Left renal cortex interstitium (tissue), 4 donors: ENCODE data around the gene PRLHR. TPM values are rescaled to one million over a fixed set of nuclear protein-coding genes. Genes with fewer than 3 reads are reported as not detected.
A peak's percentile ranks its signal among the peaks of the same experiment; 100 is the strongest.
"Not testable (repeated sequence)": the region's sequence is repeated elsewhere in the genome, so short reads cannot be mapped to it uniquely, and the experiment has no call there.

Source experiments
- DNase-seq, 4 donors: peaks; one replicate each; pipeline ENCODE4 v3.0.0-alpha.2; 2013; ENCODE audit warnings: low read depth in 4 of 4, low spot score in 2 of 4, missing footprints in 1 of 4
- polyA plus RNA-seq, 4 donors: library from polyadenylated mRNA; unstranded; fragments of 120-200 nt; gene quantifications; one replicate each; pipeline ENCODE4 v1.2.1, GENCODE V29; 2013; ENCODE audit not compliant: insufficient read length in 4 of 4

Gene PRLHR
- under 1 TPM in 2 of 4 donors, not detected in 2; 0.03 TPM for polyA plus RNA-seq

GRCh38 chr10:118595598-118596425 is at the start of gene PRLHR:
PRLHR (minus strand) TSS chr10:118595648; CDS start chr10:118595244, 404 bp downstream.
- peak; percentile 36 to 57 (median 50) for DNase-seq

DNA sequence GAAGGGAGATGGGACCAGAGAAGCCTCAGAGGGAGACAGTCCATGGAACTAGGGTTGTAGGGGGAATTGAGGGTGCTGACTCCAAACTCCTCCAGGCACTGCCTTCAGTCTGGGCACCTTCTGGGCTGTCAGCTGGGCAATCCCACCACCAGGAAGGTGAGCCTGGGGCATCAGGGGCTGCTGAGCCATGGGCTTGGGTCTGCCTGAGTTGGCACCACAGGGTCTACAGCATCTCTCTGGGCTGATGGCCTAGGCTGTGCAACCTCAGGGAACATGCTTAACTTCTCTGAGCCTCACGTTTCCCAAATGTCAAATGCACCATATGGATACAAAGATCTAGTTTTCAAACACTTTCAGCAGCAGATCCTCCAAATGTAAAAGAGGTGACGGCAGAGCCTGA is 46.8 kb upstream of the PRLHR start:
- no peak for DNase-seq

- no peak for DNase-seq
These were observed 43.2 kb upstream of the PRLHR start for GRCh38 chr10:118638680-118639079.

GRCh38 chr10:118635674-118636402 is 40.4 kb upstream of the PRLHR start:
- no peak for DNase-seq

- DNase-seq, result no peak
These were observed 38.3 kb upstream of the PRLHR start for GRCh38 chr10:118633786-118634185.

DNA sequence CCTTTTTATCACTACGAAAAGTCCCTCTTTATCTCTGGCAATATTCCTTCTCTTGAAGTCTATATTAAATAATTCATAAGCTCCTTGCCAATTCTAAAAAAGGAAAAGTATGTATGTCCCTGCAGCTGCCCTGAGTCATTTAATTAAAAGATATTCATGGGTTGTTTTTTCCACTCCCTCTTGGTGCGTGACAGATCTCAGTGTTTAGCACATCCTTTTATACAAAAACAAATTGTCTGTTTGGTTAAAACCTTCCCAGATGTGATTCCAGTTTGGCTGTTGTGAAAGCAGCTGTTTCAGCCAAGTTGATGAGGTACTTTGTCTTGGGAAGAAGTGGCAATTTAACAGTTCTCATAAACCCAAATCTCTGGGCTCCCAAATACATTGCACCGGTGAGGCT is 33.8 kb upstream of the PRLHR start:
- DNase-seq, result no peak

DNA sequence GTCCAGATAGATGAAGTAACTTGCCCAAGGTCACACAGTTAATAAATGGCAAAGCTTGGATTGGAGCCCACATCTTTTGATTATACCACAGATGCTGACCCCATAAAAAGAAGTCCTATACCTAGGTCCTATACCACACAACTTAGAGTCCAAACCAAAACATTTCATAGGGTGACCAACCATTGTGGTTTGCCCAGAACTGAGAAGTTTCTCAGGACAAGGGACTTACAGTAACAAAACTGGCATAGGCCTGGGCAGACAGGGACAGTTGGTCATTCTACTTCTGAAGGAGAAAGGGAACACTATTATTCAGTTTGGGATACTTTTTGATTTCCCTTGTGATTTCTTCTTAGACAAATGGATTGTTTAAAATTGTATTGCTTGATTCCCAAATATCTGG is 32.9 kb upstream of the PRLHR start:
- no peak for DNase-seq

DNA sequence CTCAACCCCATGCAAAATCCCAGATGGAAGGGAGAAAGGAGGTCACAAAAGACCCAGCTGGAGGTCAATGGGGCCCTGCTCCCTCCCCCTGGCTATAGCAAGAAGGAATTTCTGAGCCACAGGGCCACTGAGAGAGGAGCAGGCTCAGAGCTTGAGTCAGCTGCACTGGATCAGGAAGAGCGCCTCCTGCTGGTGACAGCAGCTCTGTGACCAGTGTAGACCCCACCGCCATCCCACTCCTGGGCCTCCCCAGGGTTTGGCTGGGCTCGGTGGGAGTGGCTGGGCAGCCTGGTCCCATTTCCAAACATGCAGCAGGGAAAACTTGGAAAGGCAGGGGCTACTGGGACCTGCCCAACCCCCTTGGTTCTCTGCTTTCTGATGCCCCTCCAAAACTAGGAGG is 31.5 kb upstream of the PRLHR start:
- no peak for DNase-seq

DNA sequence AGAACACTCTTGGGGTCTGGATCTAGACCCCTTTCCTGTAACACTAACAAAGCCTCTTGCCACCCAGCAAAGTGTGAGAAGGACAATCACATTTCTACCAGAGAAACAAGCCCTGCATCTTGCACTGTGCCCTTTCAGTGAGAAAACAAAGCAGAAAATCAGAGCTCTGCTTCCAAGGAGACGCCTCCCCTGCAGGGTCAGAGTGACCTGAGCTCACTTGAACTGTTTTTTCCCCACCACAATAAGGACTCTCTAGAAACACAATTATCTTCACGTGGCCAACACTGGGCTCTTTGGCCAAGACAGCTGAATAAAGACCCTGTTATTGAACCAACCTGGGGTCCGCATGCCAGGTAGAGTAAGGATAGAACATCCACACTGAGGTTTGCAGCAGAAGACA is 30.1 kb upstream of the PRLHR start:
- DNase-seq, result no peak

DNA sequence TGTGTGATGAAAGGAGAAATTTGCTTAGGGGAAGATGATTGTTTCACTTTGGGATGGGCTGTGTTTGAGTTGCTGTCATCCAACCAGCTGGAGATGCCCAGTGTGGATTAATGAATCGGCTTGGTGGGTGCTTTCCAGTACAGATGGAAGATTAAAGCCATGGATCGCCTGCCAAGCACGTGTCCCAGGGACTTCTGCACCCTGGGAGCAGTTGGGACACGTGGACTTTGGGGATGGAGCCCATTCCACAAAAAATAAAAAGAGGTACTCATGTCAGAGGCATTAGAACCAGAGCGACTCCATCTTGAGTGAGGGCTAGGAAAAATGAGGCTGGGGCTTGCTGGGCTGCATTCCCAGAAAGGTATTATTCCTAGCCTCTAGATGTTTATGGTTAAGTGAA is 29.3 kb upstream of the PRLHR start:
- no peak for DNase-seq

GRCh38 chr10:118621304-118621942 is 26.0 kb upstream of the PRLHR start:
- DNase-seq, result no peak

DNA sequence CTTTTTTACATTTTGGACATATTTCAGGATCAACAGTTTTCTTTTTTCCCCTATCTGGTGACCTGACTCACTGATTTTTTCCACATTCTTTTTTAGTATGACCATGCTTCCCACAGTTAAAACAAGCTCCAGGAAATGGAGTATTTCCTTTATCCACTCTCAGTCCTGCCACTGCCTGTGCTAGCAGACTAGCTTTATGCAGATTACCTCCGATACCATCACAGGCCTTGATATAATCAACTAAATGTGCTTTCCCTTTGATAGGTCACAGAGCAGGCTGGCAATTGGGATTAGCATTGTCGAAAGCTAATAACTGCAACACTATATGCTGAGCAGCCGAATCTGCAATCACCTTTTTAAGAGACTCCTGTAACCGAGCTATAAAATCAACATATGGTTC is 18.4 kb upstream of the PRLHR start:
- DNase-seq, result not testable (repeated sequence)

DNA sequence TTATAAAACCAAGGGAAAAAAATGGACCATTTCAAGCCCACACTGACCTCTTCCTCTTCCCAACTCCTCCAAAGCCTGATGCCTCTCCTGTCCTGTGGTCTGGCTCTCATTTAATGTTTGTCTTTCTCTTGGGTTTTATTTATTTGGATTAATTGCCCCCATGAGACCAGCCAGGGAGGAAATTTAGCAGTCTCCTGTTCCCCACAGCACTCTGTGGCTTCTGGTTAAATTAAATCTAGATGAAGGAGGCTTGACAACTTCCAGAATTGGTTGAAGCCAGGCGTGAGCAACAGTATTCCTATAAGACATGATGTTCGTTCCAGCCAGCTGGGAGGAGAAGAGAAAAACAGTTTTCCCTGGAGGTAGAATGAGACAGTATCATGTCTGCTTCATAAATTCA is 15.1 kb upstream of the PRLHR start:
- no peak for DNase-seq

DNA sequence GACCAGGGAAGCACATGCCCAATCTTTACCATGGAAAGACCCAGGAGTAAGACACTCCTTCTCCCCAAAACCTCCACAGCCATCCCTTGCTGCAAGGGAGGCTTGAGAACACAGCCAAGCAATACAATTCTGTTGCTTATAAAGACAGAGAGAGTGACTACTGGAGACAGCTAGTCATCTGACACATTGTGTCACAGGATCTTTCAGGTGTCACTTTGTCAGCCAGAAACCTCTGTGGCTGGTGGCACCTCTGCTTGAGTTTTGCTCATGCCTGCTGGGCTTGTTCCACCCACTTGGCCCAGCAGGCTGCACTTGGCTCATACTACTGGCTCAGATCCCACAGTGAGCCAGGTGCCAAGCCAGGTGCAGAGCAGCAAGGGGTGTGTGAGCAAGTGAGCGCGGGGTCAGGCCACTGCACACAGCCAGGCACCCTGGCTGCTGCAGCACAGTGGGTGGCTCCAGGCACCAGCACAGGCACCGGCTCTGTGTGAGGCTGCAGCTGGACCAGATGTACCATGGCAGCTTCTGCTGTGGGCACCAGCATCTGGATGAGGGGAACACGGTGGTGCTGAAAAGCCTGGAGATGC is 12.4 kb upstream of the PRLHR start:
- DNase-seq, result no peak

GRCh38 chr10:118605694-118606093 is 10.2 kb upstream of the PRLHR start:
- no peak for DNase-seq

- no peak for DNase-seq
These were observed 1.1 kb upstream of the PRLHR start for GRCh38 chr10:118596426-118597124.

GRCh38 chr10:118595064-118595420 is 406 bp downstream of the PRLHR start:
- no peak for DNase-seq

DNA sequence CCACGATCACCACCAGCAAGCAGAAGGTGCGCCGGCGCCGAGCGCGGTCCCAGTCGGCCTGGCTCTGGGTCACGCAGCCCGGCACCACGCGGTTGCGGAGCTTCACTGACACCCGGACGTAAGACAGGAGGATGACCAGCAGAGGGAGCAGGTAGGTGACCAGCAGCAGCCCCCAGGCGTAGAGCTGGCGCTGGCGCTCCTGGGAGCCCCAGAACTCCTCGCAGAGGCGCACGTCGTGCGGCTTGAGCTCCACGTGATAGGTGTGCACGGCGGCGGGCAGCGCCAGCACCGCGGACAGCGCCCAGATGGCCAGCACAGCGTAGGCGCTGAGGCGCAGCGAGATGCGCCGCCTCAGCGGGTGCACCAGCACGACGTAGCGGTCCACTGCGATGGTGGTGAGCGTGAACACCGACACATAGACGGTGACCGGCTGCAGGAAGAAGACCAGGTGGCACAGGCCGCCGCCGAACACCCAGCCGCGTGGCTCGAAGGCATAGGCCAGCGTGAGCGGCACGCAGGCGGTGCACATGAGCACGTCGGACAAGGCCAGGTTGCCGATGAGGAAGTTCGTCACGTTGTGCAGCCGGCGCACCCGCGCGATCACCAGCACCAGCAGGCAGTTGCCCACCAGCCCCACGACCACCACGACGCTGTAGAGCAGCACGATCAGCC is 920 bp downstream of the PRLHR start:
- DNase-seq, result peak in 3 of 4 donors; percentile 52 to 73 (median 59)

- no peak for DNase-seq
These were observed 2.6 kb downstream of the PRLHR start for GRCh38 chr10:118592675-118593330.
